ENCODE results near the gene TBC1D5. TPM values are rescaled to one million over a fixed set of nuclear protein-coding genes. Genes with fewer than 3 reads are reported as not detected.

The TBC1D5 gene
- total and polyA plus RNA-seq, 2 donors (not counting 1 experiment from before 2014, with no cell fraction given), result 22.6 to 111 TPM

DNA sequence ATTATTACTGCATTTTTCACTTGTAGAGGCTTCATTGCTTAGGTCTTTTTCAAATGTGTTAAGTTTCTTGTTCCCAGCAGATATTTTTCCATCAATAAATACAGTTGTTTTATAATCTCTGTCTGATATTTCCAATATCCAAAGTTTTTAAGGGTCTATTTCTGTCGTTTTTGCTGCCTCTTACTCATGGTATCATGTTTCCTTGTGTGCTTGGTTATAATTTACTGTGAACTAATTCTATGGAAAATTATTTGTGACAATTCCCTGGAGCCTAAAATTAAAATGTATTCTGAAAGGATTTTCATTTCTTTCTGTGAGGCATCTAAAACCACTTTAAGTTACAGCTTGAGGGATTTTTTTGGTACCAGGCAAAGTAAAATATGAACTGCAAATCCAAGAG is 17.5 kb downstream of the TBC1D5 start:
- H3K27me3 Mint-ChIP-seq, result no peaks in the 10 kb centered on the region
- DNase-seq (no peak), ATAC-seq (ENCODE audit: low read depth) (no peak)
- no peak overlapping the region for H3K4me2 ChIP-seq (replicated peaks; ENCODE audit: low read depth, low read length, poor library complexity, severe bottlenecking)
- H3K27me3 ChIP-seq (replicated peaks in 1 of 4; ENCODE audit: control extremely low read depth in 1 of 4, control insufficient read depth in 3 of 4, insufficient read depth in 4 of 4, low read length in 3 of 4), result no peaks in the 10 kb centered on the region
- H3K9me3 Mint-ChIP-seq (ENCODE audit: insufficient read depth), result no peaks in the 10 kb centered on the region
- H3K27ac Mint-ChIP-seq, result no peak overlapping the region
- no peak overlapping the region for H3K4me3 ChIP-seq (ENCODE audit: control extremely low read depth in 1 of 5, extremely low read depth in 1 of 5, insufficient read depth in 1 of 5, low read depth in 2 of 5, low read length in 4 of 5)
- H3K27ac ChIP-seq (ENCODE audit: low read length in 2 of 2), result no peak overlapping the region
- H3K9me3 ChIP-seq (ENCODE audit: control extremely low read depth in 1 of 3, control insufficient read depth in 2 of 3, insufficient read depth in 1 of 3, low read length in 2 of 3), result peaks cover 0 to 4% (median 0%) of the 10 kb centered on the region in 3 donors
- no peak overlapping the region for H2AFZ ChIP-seq (ENCODE audit: insufficient read depth, low read depth, low read length, poor library complexity, severe bottlenecking)
- ChIA-PET POLR2A (no interaction called here), CTCF (no interaction called here)
- peaks cover 16% of the 10 kb centered on the region for H3K4me1 Mint-ChIP-seq
- H3K9ac ChIP-seq (ENCODE audit: low read length), result no peak overlapping the region
- no peak overlapping the region for H3K4me3 Mint-ChIP-seq
- no CpG with 5 or more reads among the region's 1 CpG for WGBS (ENCODE audit: insufficient coverage)
- no peaks in the 10 kb centered on the region for H3K4me1 ChIP-seq (ENCODE audit: control insufficient read depth in 2 of 2, insufficient read depth in 2 of 2, low read length in 2 of 2)
- peaks cover 4 to 21% of the 10 kb centered on the region in 2 experiments for H3K36me3 ChIP-seq (replicated peaks in 1 of 2; ENCODE audit: control extremely low read depth in 1 of 2, control insufficient read depth in 1 of 2, extremely low read depth in 1 of 2, insufficient read depth in 2 of 2, low read length in 1 of 2)
- peaks cover 90% of the 10 kb centered on the region for H3K79me2 ChIP-seq (ENCODE audit: control insufficient read depth, insufficient read depth, low read length)
- peaks cover 14% of the 10 kb centered on the region for H4K20me1 ChIP-seq (ENCODE audit: control insufficient read depth, insufficient read depth, low read length, poor library complexity, severe bottlenecking)
- intact Hi-C loops (cut with micrococcal nuclease), result no loop called here
- TF ChIP-seq, protein P1, sequence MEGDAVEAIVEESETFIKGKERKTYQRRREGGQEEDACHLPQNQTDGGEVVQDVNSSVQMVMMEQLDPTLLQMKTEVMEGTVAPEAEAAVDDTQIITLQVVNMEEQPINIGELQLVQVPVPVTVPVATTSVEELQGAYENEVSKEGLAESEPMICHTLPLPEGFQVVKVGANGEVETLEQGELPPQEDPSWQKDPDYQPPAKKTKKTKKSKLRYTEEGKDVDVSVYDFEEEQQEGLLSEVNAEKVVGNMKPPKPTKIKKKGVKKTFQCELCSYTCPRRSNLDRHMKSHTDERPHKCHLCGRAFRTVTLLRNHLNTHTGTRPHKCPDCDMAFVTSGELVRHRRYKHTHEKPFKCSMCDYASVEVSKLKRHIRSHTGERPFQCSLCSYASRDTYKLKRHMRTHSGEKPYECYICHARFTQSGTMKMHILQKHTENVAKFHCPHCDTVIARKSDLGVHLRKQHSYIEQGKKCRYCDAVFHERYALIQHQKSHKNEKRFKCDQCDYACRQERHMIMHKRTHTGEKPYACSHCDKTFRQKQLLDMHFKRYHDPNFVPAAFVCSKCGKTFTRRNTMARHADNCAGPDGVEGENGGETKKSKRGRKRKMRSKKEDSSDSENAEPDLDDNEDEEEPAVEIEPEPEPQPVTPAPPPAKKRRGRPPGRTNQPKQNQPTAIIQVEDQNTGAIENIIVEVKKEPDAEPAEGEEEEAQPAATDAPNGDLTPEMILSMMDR (IDR thresholded peaks at IDR 0.05), result no peak
- no peak for TF ChIP-seq EZH2 (IDR thresholded peaks at IDR 0.05; ENCODE audit: borderline replicate concordance, insufficient read depth, low read depth, low read length, poor library complexity, severe bottlenecking)

DNA sequence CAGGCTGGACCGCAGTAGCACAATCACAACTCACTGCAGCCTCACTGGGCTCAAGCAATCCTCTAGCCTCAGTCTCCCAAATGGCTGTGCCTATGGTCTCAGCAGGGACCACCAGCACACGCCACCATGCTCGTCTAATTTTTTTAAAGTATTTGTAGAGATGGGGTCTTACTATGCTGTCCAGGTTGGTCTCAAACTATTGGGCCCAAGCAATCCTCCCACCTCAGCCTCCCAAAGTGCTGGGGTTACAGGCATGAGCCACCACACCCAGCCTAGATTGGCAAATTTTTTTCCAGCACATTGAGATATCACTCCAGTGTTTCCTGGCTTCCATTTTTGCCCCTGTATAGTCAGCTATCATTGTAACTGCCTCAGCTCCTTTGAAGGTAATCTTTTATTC is 18.3 kb downstream of the TBC1D5 start:
- no CpG with 5 or more reads among the region's 3 CpGs for WGBS (ENCODE audit: insufficient coverage)
- H3K79me2 ChIP-seq (ENCODE audit: control insufficient read depth, insufficient read depth, low read length), result peaks cover 89% of the 10 kb centered on the region
- H2AFZ ChIP-seq (ENCODE audit: insufficient read depth, low read depth, low read length, poor library complexity, severe bottlenecking), result no peak overlapping the region
- Mint-ChIP-seq H3K4me3 (no peak overlapping the region), H3K27ac (no peak overlapping the region), H3K4me1 (peaks cover 14% of the 10 kb centered on the region), H3K9me3 (ENCODE audit: insufficient read depth) (no peaks in the 10 kb centered on the region), H3K27me3 (no peaks in the 10 kb centered on the region)
- POLR2A ChIA-PET, result no interaction called here
- ATAC-seq (ENCODE audit: low read depth) (no peak), DNase-seq (no peak)
- no peak overlapping the region for H3K4me2 ChIP-seq (replicated peaks; ENCODE audit: low read depth, low read length, poor library complexity, severe bottlenecking)
- TF ChIP-seq, protein P1 (IDR thresholded peaks at IDR 0.05), result no peak
- TF ChIP-seq EZH2 (IDR thresholded peaks at IDR 0.05; ENCODE audit: borderline replicate concordance, insufficient read depth, low read depth, low read length, poor library complexity, severe bottlenecking), result no peak
- no peak overlapping the region for H3K4me3 ChIP-seq (ENCODE audit: control extremely low read depth in 1 of 5, extremely low read depth in 1 of 5, insufficient read depth in 1 of 5, low read depth in 2 of 5, low read length in 4 of 5)
- H3K36me3 ChIP-seq (replicated peaks in 1 of 2; ENCODE audit: control extremely low read depth in 1 of 2, control insufficient read depth in 1 of 2, extremely low read depth in 1 of 2, insufficient read depth in 2 of 2, low read length in 1 of 2), result peaks cover 4 to 21% of the 10 kb centered on the region in 2 experiments
- no peaks in the 10 kb centered on the region for H3K27me3 ChIP-seq (replicated peaks in 1 of 4; ENCODE audit: control extremely low read depth in 1 of 4, control insufficient read depth in 3 of 4, insufficient read depth in 4 of 4, low read length in 3 of 4)
- H3K9ac ChIP-seq (ENCODE audit: low read length), result no peak overlapping the region
- CTCF ChIA-PET, result no interaction called here
- H3K9me3 ChIP-seq (ENCODE audit: control extremely low read depth in 1 of 3, control insufficient read depth in 2 of 3, insufficient read depth in 1 of 3, low read length in 2 of 3), result peaks cover 0 to 4% (median 0%) of the 10 kb centered on the region in 3 donors
- no peak overlapping the region for H3K27ac ChIP-seq (ENCODE audit: low read length in 2 of 2)
- peaks cover 13% of the 10 kb centered on the region for H4K20me1 ChIP-seq (ENCODE audit: control insufficient read depth, insufficient read depth, low read length, poor library complexity, severe bottlenecking)
- no peaks in the 10 kb centered on the region for H3K4me1 ChIP-seq (ENCODE audit: control insufficient read depth in 2 of 2, insufficient read depth in 2 of 2, low read length in 2 of 2)
- intact Hi-C loops (cut with micrococcal nuclease), result no loop called here

Measured in B cell (primary cell).